GM12878 (cell line): ENCODE results near the gene DIP2C.

Experiments
- BRCA1 ChIP-seq: IDR thresholded peaks from 2 replicates; pipeline ENCODE4 v1.6.1; 2011; ENCODE audit warnings: low read depth, low read length, improper control_type of control experiment
- CBX5 ChIP-seq: sonication (generic); IDR thresholded peaks from 2 replicates; pipeline ENCODE4 v1.6.1; 2016; ENCODE audit warnings: low read depth, moderate library complexity, mild to moderate bottlenecking, inconsistent platforms
- EZH2 ChIP-seq: IDR thresholded peaks from 2 replicates; pipeline ENCODE4 v1.6.1; 2012; ENCODE audit warnings: low read depth, mild to moderate bottlenecking, control low read depth, inconsistent platforms, low read length, borderline replicate concordance; ENCODE audit not compliant: control insufficient read depth
- MTA3 ChIP-seq: IDR thresholded peaks from 2 replicates; pipeline ENCODE4 v1.6.1; 2012; ENCODE audit warnings: low read length, inconsistent platforms, borderline replicate concordance
- TF ChIP-seq, protein P1 (sequence below): IDR thresholded peaks from 2 replicates; pipeline ENCODE4 v1.6.1; 2012; ENCODE audit warnings: low read depth, low read length, improper control_type of control experiment
- TF ChIP-seq, protein P2 (sequence below): fragments of 450-650 bp; formaldehyde crosslinking; IDR thresholded peaks from 2 replicates; pipeline ENCODE4 v1.4.0; 2020; ENCODE audit warnings: mild to moderate bottlenecking, moderate library complexity
- TF ChIP-seq, protein P3 (sequence below): IDR thresholded peaks from 2 replicates; pipeline ENCODE4 v1.6.1; 2011; ENCODE audit warnings: mild to moderate bottlenecking, low read depth, low read length, moderate library complexity; ENCODE audit not compliant: insufficient replicate concordance

DNA sequence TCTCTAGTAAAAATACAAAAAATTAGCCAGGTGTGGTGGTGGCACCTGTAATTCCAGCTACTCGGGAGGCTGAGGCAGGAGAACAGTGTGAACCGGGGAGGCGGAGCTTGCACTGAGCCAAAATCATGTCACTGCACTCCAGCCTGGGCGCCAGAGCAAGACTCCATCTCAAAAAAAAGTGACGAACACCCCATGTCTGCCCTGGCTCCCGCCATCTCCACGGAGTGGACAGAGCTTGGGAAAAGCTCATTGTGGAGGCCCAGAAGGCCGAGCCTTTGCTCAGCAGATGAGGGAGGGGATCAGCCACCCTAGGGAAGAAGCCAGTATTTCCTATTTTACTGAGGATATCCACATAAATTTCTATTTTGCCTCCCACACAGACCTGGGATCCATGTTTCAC is 136.8 kb downstream of the DIP2C start:
- TF ChIP-seq, protein P1, sequence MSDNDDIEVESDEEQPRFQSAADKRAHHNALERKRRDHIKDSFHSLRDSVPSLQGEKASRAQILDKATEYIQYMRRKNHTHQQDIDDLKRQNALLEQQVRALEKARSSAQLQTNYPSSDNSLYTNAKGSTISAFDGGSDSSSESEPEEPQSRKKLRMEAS = no peak
- no peak for TF ChIP-seq CBX5
- no peak for TF ChIP-seq MTA3
- TF ChIP-seq EZH2 = no peak
- TF ChIP-seq BRCA1 = no peak
- TF ChIP-seq, protein P2, sequence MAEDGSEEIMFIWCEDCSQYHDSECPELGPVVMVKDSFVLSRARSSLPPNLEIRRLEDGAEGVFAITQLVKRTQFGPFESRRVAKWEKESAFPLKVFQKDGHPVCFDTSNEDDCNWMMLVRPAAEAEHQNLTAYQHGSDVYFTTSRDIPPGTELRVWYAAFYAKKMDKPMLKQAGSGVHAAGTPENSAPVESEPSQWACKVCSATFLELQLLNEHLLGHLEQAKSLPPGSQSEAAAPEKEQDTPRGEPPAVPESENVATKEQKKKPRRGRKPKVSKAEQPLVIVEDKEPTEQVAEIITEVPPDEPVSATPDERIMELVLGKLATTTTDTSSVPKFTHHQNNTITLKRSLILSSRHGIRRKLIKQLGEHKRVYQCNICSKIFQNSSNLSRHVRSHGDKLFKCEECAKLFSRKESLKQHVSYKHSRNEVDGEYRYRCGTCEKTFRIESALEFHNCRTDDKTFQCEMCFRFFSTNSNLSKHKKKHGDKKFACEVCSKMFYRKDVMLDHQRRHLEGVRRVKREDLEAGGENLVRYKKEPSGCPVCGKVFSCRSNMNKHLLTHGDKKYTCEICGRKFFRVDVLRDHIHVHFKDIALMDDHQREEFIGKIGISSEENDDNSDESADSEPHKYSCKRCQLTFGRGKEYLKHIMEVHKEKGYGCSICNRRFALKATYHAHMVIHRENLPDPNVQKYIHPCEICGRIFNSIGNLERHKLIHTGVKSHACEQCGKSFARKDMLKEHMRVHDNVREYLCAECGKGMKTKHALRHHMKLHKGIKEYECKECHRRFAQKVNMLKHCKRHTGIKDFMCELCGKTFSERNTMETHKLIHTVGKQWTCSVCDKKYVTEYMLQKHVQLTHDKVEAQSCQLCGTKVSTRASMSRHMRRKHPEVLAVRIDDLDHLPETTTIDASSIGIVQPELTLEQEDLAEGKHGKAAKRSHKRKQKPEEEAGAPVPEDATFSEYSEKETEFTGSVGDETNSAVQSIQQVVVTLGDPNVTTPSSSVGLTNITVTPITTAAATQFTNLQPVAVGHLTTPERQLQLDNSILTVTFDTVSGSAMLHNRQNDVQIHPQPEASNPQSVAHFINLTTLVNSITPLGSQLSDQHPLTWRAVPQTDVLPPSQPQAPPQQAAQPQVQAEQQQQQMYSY (CRISPR knock-in tag) = no peak
- TF ChIP-seq, protein P3, sequence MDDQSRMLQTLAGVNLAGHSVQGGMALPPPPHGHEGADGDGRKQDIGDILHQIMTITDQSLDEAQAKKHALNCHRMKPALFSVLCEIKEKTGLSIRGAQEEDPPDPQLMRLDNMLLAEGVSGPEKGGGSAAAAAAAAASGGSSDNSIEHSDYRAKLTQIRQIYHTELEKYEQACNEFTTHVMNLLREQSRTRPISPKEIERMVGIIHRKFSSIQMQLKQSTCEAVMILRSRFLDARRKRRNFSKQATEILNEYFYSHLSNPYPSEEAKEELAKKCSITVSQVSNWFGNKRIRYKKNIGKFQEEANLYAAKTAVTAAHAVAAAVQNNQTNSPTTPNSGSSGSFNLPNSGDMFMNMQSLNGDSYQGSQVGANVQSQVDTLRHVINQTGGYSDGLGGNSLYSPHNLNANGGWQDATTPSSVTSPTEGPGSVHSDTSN = no peak
